GM12872 (cell line): ENCODE measurements around the gene PDPK1.

Experiments
- TF ChIP-seq, protein P1 (sequence below): IDR thresholded peaks from 3 replicates; pipeline ENCODE4 v1.5.1; 2011; ENCODE audit warnings: low read depth, mild to moderate bottlenecking, low read length, moderate library complexity; ENCODE audit not compliant: insufficient read depth

PDPK1 gene

GRCh38 chr16:2598133-2598641, 60.4 kb downstream of the PDPK1 start:
- TF ChIP-seq, protein P1, sequence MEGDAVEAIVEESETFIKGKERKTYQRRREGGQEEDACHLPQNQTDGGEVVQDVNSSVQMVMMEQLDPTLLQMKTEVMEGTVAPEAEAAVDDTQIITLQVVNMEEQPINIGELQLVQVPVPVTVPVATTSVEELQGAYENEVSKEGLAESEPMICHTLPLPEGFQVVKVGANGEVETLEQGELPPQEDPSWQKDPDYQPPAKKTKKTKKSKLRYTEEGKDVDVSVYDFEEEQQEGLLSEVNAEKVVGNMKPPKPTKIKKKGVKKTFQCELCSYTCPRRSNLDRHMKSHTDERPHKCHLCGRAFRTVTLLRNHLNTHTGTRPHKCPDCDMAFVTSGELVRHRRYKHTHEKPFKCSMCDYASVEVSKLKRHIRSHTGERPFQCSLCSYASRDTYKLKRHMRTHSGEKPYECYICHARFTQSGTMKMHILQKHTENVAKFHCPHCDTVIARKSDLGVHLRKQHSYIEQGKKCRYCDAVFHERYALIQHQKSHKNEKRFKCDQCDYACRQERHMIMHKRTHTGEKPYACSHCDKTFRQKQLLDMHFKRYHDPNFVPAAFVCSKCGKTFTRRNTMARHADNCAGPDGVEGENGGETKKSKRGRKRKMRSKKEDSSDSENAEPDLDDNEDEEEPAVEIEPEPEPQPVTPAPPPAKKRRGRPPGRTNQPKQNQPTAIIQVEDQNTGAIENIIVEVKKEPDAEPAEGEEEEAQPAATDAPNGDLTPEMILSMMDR: no peak

GRCh38 chr16:2598723-2599122, 60.9 kb downstream of the PDPK1 start:
- TF ChIP-seq, protein P1: no peak

- TF ChIP-seq, protein P1: no peak
These were observed 65.6 kb downstream of the PDPK1 start for GRCh38 chr16:2603165-2604015.

- TF ChIP-seq, protein P1: no peak
These were observed 72.1 kb downstream of the PDPK1 start for GRCh38 chr16:2609827-2610470.

- TF ChIP-seq, protein P1: no peak
These were observed 73.1 kb downstream of the PDPK1 start for GRCh38 chr16:2610781-2611498.

DNA sequence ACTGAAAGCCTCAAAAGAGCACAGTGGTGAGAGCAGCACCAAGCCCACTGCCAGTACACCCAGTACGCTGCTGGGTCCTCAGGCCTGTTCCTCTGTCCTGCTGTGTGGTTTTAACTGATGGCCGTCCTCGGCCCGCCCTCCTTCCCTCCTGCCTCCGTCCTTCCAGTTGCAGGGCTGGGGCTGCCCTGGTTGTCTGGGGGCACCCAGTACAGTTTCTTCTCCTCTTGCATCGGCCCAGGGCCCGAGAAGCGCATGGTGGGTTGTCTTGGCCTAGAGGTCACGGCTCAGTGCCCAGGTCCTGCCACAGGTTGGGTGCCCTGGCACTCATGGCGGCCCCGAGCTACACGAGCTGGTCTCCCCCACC, 73.7 kb downstream of the PDPK1 start:
- TF ChIP-seq, protein P1: no peak

- TF ChIP-seq, protein P1: no peak
These were observed 77.0 kb downstream of the PDPK1 start for GRCh38 chr16:2614761-2615191.
